T-helper 22 cell (primary cell): ENCODE measurements around the gene INHBB.

Experiments
- DNase-seq: peaks from one replicate; pipeline ENCODE4 v3.0.0-alpha.2; 2020; ENCODE audit warnings: low read depth

Gene INHBB

DNA sequence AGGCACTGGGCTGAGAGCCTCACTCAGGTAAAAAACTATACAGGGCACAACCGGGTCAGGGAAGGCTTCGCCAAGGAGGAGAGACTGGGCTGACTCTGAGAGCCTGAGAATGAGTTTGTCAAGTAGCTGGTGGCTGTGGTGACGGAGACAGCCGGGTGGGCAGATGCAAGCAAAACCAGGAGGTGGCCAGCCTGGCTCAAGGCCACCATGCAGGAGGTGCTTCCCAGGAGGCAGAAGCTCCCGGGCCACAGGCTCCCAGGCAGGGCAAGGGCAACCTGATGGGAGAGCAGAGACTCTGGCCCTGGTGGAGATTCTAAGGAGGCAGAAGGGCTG is 2.9 kb upstream of the INHBB start:
- no peak for DNase-seq

- DNase-seq, result no peak
Observed at GRCh38 chr2:120343433-120344105, 2.4 kb upstream of the INHBB start.

DNA sequence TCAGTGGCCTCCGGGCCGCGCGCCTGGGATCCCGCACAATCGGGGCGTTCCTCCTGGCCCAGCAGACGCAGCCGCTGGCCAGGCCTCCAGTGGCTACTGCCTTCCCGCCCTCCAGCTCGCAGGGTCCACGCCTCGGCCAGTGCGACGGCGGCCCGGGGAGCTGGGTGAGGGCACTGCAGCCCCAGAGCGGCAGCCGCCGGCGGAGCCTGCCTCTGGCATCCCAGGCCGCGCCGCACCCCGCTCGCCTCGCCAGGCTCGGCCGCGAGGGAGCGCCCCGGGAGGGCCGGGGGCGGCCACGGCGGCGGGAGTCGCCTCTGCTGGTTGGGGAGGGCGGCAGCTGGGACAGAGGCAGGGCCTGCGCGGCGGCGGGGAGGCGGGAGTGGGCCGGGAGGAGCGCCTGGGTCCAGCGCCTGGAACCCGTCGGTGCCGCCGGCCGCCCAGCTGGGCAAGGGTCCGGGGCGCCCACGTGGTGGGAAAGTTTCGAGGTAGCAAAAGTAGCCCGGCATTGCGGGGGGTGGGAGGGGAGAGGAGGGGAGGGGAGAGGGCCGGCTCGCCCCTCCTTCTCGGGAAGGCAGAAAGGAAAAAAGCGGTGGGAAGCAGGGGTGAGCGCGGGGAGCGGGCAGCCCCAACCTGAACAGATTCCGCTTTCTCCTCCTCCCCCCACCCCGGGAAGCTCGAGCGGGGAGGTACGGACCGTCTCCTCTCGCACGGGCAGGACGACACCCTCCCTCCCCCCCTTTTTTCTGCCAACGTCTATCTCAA is 1.5 kb upstream of the INHBB start:
- DNase-seq, result no peak

GRCh38 chr2:120344976-120345581 is 857 bp upstream of the INHBB start:
- DNase-seq, result no peak

DNA sequence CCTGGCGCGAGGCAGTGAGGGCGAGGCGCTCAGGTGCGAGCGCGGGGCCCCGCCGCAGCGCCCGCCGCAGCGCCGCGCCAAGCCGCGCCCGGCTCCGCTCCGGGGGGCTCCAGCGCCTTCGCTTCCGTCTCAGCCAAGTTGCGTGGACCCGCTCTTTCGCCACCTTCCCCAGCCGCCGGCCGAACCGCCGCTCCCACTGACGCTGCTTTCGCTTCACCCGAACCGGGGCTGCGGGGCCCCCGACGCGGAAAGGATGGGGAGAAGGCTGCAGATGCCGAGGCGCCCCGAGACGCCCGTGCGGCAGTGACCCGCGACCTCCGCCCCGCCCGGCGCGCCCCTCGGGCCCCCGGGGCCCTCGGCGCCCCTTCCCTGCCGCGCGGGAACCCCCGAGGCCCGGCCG is 328 bp upstream of the INHBB start:
- no peak for DNase-seq

- DNase-seq, result no peak
Observed at GRCh38 chr2:120346667-120347358, 877 bp downstream of the INHBB start.

DNA sequence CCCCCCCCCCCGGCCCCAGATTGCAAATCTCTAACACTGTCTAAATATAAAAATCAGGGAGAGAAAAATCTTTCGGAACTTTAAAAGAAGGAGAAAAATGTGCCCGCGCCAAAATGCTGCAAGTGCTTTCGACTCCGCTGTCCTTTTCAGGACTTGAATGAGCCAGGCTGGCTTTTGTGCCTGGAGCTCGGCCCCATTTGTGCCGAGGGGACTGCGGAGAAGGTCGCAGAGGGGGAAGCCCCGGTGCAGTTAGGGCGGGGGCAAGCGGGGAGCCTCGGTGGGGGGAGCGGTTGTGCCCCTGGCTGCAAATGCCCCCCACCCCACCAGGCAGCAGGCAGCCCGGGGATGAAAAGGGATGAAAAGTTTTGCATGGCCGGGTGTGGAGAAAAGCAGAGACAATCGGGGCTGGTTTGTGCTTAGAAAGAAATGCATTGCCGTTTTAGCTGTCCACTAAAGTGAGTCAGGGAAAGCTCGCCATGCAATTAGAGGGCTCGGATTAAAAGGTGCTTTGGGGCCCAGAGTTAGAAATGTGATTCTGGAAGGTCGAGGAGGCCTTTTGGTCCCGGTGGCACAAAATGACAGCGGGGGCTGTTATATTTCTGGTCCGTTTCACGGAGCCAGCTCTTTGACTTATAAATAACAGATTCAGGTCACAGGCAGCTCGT is 1.6 kb downstream of the INHBB start:
- no peak for DNase-seq

GRCh38 chr2:120348134-120348736 is 2.3 kb downstream of the INHBB start:
- DNase-seq, result no peak

GRCh38 chr2:120348737-120349439 is 3.0 kb downstream of the INHBB start:
- no peak for DNase-seq

- DNase-seq, result no peak
Observed at GRCh38 chr2:120349440-120349921, 3.5 kb downstream of the INHBB start.

- DNase-seq, result no peak
Observed at GRCh38 chr2:120350080-120350479, 4.1 kb downstream of the INHBB start.

DNA sequence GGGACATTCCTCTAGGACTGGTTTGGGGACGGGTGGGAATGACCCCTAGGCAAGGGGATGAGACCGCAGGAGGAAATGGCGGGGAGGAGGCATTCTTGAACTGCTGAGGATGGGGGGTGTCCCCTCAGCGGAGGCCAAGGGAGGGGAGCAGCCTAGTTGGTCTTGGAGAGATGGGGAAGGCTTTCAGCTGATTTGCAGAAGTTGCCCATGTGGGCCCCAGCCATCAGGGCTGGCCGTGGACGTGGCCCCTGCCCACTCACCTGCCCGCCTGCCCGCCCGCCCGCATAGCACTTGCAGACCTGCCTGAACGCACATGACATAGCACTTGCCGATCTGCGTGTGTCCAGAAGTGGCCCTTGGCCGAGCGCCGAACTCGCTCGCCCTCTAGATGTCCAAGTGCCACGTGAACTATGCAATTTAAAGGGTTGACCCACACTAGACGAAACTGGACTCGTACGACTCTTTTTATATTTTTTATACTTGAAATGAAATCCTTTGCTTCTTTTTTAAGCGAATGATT is 4.9 kb downstream of the INHBB start:
- DNase-seq, result no peak

DNA sequence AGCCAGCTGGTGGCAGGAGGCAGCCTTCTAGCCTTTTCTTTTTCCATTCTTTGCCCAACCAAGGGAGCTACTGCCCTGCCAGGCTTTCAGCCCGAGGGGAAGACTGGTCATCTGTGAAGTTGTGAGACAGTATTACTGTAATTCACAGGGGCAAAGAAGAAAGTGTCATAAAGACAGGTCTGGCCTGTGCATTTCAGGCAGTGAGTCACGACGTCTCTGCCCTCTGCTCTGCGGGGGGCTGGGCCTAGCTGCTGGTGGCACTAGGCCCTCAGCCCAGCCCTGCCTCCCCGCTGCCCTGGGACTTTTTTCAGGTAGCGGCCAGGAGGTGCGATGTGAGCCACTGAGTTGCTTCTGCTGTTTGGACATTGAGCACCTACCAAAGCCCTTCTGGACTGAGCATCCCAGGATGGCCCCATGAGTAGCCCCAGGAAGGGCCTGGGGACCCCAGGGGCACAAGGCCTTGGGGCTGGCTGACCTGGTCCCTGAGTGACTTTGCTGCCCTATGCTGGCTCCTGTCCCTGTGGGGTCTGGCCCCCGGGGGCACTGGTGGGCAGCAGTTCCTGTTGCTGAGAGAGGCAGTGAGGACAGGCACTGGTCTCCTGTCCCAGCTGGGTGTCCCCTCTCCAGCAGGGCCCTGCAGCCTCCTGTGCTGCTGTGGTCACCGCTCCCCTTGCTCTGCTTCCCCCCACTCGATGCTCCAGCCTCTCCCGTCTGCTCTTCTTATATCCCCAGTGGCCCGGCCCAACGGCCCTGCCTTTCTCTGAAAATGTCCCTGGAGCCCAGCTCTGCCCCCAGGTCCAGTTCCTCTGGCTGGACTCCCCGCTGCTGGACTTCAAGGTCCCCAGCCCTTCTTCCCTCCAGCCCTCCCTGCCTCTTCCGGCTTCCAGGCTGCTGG is 7.0 kb downstream of the INHBB start:
- no peak for DNase-seq

DNA sequence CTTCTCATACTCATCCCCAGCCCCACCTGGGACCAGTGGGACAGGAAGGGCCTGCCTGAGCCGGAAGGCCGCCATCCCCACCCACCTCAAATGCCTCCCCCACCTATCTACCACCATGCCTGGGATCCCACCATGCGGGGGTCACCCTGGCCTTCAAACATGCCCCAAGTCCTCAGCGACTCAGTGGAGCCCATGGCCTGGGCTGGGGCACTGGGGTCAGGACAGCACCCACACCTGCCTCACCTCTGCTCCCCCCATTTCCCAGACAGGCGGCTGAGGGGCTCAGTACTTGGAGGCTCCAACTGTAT is 7.6 kb downstream of the INHBB start:
- DNase-seq, result no peak

DNA sequence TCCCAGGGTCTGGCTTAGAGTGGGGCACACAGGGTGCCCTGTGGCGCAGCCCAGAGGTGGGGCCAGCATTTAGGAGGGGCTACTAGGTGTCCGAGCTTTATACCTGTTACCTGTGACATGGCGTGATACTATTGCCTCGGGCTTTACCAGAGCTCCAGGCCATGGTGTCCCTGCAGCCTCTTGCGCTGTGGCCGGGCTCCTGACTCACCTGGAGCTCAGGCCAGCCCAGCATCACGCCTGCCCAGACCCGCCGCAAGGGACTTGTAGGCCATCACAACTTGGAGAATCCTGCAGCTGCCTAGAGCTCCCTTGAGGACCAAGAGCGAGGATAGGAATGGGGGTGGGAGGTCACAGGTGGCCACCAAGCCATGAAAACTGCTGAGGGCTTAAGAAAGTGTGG is 8.0 kb downstream of the INHBB start:
- DNase-seq, result no peak

- DNase-seq, result no peak
Observed at GRCh38 chr2:120354467-120354866, 8.5 kb downstream of the INHBB start.

GRCh38 chr2:120354935-120355779 is 9.2 kb downstream of the INHBB start:
- no peak for DNase-seq

GRCh38 chr2:120355780-120356266 is 9.9 kb downstream of the INHBB start:
- no peak for DNase-seq

GRCh38 chr2:120357768-120358167 is 11.8 kb downstream of the INHBB start:
- DNase-seq, result no peak
